ENCODE data around the gene OR4N5. TPM values are rescaled to one million over a fixed set of nuclear protein-coding genes. Genes with fewer than 3 reads are reported as not detected.
"Not testable (repeated sequence)": the region's sequence is repeated elsewhere in the genome, so short reads cannot be mapped to it uniquely, and the experiment has no call there.

Gene OR4N5, protein sequence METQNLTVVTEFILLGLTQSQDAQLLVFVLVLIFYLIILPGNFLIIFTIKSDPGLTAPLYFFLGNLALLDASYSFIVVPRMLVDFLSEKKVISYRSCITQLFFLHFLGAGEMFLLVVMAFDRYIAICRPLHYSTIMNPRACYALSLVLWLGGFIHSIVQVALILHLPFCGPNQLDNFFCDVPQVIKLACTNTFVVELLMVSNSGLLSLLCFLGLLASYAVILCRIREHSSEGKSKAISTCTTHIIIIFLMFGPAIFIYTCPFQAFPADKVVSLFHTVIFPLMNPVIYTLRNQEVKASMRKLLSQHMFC
- not detected for total RNA-seq

DNA sequence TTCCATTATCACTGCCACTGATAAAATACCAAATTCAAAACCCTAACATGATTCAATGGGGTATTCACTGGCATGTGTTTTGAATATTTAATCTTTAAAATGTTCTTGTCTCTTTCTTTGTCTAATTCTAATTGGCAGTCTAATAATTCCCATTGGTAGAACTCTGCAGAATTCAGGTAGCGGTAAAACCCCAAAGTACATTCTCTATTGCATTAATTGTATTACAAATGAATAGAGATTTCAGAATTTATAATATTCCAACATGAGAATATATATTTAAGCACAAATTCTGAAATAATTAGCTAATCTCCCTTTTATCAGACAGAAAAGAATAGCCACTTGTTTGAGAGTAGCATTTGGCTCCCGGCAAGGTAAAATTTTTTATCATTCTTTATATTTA is at the start of gene OR4N5:
Gene OR4N5, plus strand, starts transcription at position 301 of the 400 bp plus-strand sequence. CDS start 4,916 bp downstream, outside the sequence.
- POLR2A ChIA-PET, result no interaction called here
- CTCF ChIA-PET, result no interaction called here

DNA sequence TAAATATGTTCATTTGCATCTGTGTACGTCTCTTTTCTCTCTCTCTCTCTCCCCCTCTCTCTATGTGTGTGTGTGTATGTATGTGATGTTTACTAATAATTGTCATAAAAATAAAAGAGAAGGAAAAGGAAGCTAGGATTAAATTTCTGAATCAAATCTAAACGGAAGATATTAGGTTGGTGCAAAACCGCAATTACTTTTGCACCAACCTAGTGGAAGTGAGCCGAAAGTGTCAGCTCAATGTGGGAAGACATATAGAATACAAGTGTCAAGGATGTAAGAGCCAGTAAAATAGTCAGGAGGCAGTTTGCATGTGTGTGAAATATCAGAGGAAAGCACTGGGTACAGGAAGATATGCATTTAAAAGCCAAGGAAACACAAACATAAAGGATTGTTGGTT is 46.6 kb upstream of the OR4N5 start:
- CTCF ChIA-PET, result interaction anchor here (0.6 kb wide), 1 partner anchor 52 kb away, joined by 3 read pairs; no protein-coding TSS in a partner anchor
- POLR2A ChIA-PET, result no interaction called here

DNA sequence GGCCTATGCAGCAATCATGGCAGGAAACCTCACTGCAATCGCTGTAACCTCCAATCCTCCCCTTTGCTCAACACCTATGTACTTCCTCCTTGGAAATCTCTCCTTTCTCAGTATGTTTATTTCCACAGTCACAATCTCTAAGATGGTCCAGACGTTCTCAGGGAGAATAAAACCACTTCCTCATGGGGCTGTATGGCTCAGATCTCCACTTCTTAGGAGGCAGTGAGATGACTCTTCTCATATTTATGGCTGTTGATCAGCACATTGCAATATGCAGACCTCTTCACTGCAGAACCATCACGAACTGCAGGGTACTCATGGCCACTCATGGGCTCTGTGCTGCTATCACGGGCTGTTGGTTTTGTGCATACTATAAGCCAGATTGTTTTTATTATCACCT is 45.2 kb upstream of the OR4N5 start:
- CTCF ChIA-PET, result no interaction called here
- POLR2A ChIA-PET, result no interaction called here

DNA sequence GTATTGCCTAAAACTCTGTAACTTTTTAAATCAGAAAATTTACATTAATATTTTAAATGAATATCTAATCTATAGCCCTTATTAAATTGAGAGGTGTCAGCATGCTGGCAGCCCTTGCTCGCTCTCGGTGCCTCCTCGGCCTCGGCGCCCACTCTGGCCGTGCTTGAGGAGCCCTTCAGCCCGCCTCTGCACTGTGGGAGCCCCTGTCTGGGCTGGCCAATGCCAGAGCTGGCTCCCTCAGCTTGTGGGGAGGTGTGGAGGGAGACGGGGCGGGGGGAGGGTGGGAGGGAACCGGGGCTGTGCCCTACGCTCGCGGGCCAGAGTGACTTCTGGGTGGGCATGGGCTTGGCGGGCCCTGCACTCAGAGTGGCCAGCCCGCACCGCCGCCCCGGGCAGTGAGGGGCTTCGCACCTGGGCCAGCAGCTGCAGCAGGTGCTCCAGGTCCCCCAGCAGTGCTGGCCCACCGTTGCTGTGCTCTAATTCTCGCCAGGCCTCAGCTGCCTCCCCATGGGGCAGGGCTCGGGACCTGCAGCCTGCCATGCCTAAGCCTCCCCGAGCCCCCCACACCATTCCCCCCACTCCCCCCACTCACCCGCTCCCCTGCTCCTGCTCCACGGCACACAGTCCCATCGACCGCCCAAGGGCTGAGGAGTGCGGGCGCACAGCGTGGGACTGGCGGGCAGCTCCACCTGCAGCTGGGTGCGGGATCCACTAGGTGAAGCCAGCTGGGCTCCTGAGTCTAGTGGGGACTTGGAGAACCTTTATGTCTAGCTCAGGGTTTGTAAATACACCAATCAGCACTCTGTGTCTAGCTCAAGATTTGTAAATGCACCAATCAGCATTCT is 39.5 kb upstream of the OR4N5 start:
- POLR2A ChIA-PET, result not testable (repeated sequence)

DNA sequence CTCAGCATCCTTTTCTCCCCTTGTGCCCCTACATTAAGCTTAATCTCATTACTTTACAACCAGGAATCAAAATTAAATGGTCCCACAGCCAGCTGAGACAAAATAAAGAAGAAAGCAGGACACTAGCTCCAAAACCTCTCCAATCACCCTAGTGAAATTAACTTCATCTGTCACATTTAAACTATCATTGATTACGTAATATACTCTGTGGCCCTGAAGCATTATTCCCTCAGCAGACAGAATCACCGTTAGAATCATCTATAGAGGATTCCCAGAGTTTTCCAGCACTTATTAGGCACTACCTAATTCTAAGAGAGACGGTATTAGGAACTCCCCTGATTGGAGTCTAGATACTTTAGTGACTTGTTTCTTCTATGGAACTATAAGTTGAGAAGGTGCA is 28.2 kb upstream of the OR4N5 start, which contains the start of gene OR4K17:
Gene OR4K17, plus strand, starts transcription at position 302 of the 400 bp plus-strand sequence. CDS start 6,761 bp downstream, outside the sequence.
- POLR2A ChIA-PET, result interaction anchor here (0.5 kb wide), 1 partner anchor 102 kb away, joined by 4 read pairs; no protein-coding TSS in a partner anchor

More for the DNA sequence above, 39.5 kb upstream of the OR4N5 start:
- CTCF ChIA-PET, result not testable (repeated sequence)

DNA sequence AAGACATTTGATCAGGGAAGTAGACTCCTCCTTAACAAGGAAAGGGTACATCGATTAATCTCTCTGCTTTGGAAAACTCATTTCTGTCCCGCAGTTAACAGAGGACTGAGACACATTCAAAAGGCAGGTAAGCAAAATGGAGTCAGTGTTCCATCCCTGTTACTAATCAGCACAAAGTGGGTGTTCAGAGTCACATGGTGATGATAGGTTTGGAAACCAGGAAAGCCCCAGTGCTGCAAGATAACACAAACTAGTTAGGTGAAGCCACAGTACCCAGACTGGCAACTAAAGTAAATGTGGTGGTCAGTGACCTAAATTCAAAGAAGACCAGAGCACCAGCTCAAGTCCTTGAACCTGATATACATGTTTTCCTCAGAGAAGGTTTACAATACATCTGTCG is 26.3 kb upstream of the OR4N5 start:
- ChIA-PET CTCF (no interaction called here), POLR2A (no interaction called here)

More for the DNA sequence above, 28.2 kb upstream of the OR4N5 start, which contains the start of gene OR4K17:
- CTCF ChIA-PET, result no interaction called here

DNA sequence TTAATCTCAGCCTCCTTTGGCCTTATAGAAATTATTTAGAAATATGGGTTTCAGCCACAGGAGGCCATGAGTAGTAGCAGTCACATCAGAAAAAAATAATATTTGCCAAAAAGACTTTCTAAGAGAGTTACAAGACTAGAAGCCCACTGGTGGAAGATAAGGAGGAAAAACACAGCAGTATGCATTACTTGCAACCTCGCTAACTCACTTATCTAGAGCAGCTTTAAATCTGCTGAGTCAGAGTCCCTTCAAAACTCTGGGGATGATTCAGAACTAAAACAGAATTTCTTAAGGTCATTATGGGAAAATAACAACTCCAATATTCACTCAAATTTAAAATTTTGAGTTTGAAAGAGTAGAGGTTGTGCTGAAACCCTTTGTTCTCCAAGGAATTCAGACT is 21.9 kb upstream of the OR4N5 start:
- ChIA-PET CTCF (no interaction called here), POLR2A (no interaction called here)

DNA sequence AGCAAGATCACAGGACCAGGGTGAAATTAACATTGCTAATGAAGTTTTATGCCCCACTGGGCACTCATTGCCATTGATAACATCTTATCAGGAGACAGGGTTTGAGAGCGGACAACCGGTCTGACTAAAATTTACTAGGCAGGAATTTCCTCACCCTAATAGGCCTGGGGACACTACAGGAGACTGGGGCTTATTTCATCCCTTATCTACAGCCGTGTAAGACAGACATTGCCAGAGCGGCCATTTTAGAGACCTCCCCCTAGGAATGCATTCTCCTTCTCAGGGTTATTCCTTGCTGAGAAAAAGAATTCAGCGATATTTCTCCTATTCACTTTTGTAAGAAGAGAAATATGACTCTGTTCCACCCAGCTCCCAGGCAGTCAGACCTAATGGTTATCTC is 19.8 kb upstream of the OR4N5 start:
- ChIA-PET POLR2A (interaction anchor here (0.7 kb wide), 1 partner anchor 487 kb away, joined by 3 read pairs; no protein-coding TSS in a partner anchor), CTCF (no interaction called here)

DNA sequence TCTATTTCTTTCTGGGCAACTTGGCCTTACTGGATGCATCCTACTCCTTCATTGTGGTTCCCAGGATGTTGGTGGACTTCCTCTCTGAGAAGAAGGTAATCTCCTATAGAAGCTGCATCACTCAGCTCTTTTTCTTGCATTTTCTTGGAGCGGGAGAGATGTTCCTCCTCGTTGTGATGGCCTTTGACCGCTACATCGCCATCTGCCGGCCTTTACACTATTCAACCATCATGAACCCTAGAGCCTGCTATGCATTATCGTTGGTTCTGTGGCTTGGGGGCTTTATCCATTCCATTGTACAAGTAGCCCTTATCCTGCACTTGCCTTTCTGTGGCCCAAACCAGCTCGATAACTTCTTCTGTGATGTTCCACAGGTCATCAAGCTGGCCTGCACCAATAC is 5.3 kb downstream of the OR4N5 start:
- ChIA-PET CTCF (interaction anchor here (0.7 kb wide), 1 partner anchor 52 kb away, joined by 3 read pairs; no protein-coding TSS in a partner anchor), POLR2A (no interaction called here)

DNA sequence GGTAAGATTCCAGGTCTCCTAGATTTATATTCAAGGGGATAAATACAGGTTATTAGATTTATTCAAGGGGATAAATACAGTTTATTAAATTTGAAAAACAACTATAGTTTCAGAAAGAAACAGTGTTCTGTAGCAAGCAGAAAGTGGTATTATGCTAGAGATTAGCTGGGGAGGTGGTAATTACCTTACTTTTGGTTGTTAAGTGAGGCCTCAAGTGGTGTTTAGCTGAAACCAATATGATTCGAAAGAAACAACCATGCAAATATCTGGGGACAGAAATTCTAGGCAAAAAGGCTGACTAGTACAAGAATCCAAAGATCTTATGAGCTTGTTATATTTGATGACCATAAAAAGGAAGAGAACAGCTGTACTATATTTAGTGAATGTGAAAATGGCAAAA is 6.2 kb downstream of the OR4N5 start:
- ChIA-PET CTCF (no interaction called here), POLR2A (no interaction called here)

DNA sequence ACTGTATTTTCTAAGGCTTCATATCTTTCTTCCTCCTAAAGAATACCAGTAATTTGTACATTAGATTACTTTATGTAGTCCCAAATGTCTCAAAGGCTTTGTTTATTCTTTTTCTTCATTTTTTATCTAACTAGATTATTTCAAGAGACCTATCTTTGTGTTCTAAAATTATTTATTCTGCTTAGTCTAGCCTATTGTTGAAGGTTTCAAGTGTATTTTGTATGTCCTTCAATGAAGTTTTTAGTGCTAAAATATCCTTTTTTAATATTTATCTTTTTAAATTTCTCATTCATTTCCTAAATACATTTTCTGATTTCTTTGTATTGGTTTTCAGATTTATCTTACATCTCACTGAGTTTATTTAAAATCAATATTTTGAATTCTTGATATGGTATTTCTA is 25.8 kb downstream of the OR4N5 start:
- POLR2A ChIA-PET, result no interaction called here
- CTCF ChIA-PET, result no interaction called here

DNA sequence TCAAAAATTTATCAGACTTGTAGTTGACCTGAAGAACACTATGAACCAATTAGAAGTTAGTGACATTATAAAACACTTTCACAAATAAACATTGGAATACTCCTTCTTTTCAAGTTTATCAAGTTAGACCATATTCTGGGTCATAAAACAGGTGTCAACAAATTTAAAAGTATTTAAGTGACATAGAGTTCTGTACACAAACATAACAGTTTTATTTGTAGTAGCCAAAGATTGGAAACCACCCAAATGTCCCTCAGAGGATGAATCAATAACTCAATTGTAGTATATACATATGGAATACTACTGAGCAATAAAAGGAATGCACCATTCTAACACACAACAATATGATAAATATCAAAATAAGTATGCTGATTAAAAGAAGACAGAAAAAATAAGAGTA is 28.5 kb downstream of the OR4N5 start:
- ChIA-PET CTCF (no interaction called here), POLR2A (no interaction called here)

DNA sequence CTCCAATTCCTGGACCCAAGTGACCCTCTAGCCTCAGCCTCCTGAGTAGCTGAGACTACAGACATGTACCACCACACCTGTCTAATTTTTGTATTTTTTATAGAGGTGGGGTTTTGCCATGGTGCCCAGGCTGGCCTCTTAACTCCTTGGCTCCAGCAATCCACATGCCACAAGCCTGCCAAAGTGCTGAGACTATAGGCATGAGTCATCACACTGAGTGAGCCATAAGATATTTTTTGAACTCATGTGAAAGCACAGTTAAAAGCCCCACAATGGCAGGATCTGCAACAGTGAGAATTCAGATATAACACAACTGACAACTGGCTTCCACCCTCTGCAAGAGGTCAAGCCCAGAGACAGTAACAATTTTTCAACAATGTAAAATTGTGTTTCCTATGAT is 31.2 kb downstream of the OR4N5 start:
- CTCF ChIA-PET, POLR2A ChIA-PET: not testable (repeated sequence)

DNA sequence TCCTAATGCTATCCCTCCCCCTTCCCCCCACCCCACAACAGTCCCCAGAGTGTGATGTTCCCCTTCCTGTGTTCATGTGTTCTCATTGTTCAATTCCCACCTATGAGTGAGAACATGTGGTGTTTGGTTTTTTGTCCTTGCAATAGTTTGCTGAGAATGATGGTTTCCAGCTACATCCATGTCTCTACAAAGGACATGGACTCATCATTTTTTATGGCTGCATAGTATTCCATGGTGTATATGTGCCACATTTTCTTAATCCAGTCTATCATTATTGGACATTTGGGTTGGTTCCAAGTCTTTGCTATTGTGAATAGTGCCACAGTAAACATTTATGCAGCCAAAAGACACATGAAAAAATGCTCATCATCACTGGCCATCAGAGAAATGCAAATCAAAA is 35.6 kb downstream of the OR4N5 start:
- POLR2A ChIA-PET, CTCF ChIA-PET: not testable (repeated sequence)

DNA sequence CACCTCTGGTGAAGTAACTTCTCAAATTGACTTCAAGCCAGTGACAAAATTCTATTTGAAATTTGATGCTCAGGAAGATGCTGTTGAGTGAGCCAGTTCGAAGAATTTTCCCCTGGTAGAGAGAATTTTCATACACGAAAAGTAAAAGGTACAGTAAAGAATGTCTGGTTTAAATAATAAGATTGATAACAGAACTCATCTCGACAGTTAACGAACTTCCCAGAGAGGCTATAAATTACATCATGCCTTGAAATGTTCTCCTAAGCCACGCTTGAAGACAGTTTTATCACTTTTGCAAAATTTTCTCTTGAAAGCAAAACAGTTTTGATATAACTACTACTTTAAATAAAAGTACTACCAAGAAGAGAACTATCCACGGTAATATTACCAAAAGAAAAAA is 37.7 kb downstream of the OR4N5 start:
- POLR2A ChIA-PET, result no interaction called here
- CTCF ChIA-PET, result no interaction called here

DNA sequence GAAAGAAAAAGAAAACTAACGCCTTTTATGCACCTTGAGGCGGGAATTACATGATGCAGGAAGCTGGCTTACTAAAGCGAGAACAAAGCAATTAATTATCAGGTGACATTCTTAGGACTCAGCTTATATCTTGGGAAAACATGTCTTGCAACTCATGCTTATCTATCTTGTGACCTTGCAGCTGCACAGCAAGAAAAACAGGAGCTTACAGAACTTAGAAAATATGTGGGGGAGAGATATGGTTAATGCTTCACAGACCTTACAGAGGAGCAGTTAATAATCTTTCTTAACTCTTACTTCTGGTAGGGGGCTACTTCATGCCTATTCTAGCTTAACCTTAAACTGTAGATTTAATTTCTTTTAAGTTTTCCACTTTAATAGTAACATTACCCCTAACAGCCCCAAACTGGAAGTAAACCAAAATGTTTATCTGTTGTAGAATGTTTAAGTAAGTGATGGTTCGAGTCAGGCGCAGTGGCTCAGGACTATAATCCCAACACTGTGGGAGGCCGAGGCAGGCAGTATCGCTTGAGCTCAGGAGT is 38.9 kb downstream of the OR4N5 start:
- ChIA-PET POLR2A (no interaction called here), CTCF (no interaction called here)

DNA sequence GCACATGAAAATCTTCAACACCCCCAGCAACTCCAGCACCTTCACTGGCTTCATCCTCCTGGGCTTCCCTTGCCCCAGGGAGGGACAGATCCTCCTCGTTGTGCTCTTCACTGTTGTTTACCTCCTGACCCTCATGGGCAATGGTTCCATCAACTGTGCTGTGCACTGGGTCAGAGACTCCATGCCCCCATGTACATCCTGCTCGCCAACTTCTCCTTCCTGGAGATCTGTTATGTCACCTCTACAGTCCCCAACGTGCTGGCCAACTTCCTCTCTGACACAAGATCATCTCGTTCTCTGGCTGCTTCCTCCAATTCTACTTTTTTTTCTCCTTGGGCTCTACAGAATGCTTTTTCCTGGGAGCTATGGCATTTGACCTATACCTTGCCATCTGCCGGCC is 40.6 kb downstream of the OR4N5 start:
- ChIA-PET CTCF (no interaction called here), POLR2A (no interaction called here)

DNA sequence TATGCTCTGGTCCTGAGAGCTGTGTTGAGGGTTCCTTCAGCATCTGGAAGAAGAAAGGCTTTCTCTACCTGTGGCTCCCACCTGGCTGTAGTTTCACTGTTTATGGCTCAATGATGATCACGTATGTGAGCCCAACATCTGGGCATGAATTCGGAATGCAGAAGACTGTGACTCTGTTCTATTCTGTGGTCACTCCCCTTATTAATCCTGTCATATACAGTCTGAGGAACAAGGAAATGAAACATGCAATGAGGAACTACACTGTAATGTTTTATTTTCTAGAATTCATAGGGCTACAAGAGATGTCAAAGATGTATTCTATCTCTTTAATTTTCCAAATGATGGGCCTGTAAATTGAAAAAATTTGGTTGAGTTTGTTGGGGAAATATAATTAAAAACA is 41.3 kb downstream of the OR4N5 start:
- CTCF ChIA-PET, result no interaction called here
- POLR2A ChIA-PET, result no interaction called here

DNA sequence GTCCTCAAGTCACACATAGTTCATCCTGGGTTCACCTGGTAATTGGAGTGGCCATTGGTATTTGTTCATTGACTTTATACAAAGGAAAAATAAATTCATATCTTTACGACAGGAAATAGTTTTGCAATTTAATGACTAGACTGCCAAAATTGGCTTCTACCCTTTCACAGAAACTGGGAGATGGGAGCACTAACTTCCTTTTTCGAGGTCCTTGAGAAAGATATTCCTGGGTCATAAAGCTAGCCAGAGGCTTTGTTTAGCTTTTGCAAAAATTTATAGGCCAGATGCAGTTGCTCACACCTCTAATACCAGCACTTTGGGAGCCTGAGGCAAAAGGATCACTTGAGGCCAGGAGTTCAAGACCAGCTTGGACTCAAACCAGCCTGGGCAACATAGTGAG is 41.9 kb downstream of the OR4N5 start:
- ChIA-PET CTCF (no interaction called here), POLR2A (no interaction called here)

DNA sequence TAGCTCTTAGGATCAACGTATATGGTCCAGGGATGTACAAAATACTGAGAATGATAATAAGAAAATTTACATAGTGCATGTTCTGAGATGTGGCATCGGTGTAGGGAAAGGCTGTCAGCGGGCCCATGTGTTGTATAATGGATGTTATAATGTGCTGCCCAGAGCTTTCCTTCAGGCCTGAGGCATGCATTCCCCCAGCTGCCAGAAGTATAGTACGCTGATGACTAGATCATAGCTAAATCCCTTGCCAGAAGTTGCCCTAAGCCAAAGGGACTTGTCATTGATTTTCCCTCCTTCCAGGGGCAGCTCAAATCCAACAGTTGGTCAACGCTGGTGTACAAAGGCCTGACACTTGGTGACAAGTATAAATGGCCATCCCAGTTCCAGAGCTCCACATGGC is 45.6 kb downstream of the OR4N5 start:
- ChIA-PET CTCF (no interaction called here), POLR2A (no interaction called here)

DNA sequence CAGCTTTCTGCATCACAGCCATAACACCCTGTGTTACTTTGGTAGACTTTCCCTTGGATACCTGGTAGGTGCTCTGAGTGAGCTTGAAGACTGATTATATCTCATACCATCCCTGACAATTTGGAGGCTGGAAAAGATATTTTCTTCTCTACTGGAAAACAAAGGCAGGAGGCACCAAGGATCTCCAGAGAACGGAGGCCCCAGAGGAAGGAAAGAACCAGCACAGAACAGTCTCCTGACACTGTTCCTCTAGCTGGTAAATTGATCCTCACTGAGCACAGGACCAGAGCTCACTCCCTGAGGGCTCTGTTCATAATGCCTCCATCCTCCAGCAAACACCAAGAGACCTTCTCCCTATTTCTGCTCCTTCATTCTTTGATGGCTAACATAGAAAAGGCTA is 52.0 kb downstream of the OR4N5 start, which contains the start of gene OR11G2:
Gene OR11G2, plus strand, starts transcription at position 301 of the 400 bp plus-strand sequence. CDS start 6,542 bp downstream, outside the sequence.
- CTCF ChIA-PET, result no interaction called here
- POLR2A ChIA-PET, result no interaction called here

All from activated CD8-positive, alpha-beta memory T cell treated with anti-CD3 and anti-CD28 coated beads for 36 hours (primary cell).